GM19452 (cell line): ENCODE measurements around the gene KRT33A.
"Not testable (repeated sequence)": the region's sequence is repeated elsewhere in the genome, so short reads cannot be mapped to it uniquely, and the experiment has no call there.

ENCODE experiments used
- ATAC-seq: cut with Tn5 transposase; IDR thresholded peaks from one replicate; pipeline ENCODE4 v1.9.1; 2021; ENCODE audit not compliant: unreplicated experiment

KRT33A gene

GRCh38 chr17:41350381-41350878 lies at the start of gene KRT33A:
KRT33A (minus strand) TSS chr17:41350828; CDS start chr17:41350767, 61 bp downstream.
- ATAC-seq = not testable (repeated sequence)

DNA sequence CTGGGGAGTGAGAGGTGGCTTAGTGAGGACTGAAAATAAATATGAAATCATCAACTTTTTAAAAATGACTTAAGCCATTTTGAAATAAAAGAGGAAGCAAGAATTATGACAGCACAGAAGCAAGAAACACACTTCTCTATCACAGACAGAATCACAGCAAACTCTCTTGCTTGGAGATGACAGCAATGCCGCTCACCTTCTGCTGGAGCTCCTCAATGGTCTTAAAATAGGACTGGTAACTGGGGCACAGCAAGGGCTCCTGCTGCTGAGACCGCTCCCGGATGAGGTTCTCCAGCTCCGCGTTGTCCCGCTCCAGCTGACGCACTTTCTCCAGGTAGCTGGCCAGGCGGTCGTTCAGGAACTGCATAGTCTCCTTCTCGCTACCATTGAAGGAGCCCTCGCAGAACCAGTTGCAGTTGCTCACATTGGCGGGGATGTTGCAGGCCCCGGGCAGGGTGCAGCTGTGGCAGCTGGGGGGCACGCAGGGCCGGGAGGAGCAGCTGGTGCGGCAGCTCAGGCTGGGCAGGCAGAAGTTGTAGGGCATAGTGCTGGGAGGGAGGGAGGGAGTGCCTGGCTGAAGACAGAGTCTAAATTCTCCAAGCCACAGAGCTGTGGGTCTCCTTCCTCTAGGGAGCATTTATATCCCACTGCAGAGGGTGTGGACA lies 46.5 kb upstream of the KRT33A start, which contains the start of gene KRT31:
TSS of gene KRT31 (minus strand) at position 613 of the 665 bp plus-strand sequence. CDS start at position 544, 69 bp downstream.
- no peak for ATAC-seq

- ATAC-seq = no peak
Observed at GRCh38 chr17:41396340-41396739, 45.7 kb upstream of the KRT33A start.

GRCh38 chr17:41395611-41396010 lies 45.0 kb upstream of the KRT33A start:
- no peak for ATAC-seq

DNA sequence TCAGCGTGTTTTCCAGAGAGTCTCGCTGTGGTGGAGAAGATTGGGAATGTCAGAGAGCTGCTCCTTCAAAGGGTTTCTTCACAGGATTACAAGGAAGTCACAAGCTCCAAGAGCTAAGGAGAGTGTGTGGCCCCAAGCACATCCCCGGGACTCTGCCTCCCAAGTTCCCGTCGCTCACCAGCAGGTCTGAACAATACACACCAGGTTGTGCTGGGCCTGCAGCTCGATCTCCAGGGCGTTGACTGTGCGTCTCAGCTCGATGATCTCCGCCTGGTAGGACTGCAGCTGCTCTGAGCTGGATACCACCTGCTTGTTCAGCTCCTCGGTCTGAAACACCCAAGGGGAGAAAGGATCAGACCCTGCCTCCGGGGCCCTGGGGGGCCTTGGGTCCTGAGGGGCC lies 44.4 kb upstream of the KRT33A start:
- not testable (repeated sequence) for ATAC-seq

- ATAC-seq = no peak
Observed at GRCh38 chr17:41394254-41394996, 43.8 kb upstream of the KRT33A start.

DNA sequence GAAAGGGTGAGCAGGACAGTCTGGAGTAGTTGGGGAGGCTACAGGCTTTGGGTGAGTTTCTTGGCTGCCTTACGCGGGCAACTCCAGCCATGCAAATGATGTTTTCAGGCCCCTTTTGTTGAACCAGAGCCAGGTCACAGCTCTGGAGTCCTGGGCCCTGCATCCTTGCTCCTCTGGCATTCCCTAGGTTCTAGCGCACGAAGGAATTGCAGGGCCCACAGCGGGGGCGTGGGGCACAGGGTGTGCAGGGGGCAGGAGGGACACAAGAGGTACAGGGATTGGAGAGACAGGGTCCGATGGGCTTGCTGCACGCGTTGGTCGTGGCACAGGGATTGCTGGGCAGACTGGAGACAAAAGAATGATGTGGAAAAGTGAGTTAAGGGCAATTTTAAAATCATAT lies 43.2 kb upstream of the KRT33A start:
- ATAC-seq = no peak

DNA sequence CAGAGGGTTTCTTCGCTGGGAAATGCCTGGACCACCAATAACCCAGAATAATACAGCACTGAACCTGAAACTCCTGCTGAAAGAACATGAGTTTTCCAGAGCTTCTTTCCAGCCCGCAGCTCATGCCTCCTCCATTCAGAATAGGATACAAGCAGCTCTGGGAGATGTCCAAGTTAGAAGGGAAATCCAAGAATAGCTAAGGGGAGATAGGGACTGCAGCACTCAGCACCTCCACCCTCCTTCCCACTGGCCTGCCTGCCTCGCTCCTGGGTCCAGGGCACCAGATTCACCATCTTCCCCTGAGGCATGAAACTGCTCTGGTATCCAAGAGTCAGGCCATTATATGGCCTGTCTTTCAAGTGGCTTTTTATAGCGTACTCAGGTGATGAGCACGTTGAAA lies 42.7 kb upstream of the KRT33A start:
- no peak for ATAC-seq

GRCh38 chr17:41392278-41392677 lies 41.6 kb upstream of the KRT33A start:
- no peak for ATAC-seq

- ATAC-seq = no peak
Observed at GRCh38 chr17:41391535-41391934, 40.9 kb upstream of the KRT33A start.

DNA sequence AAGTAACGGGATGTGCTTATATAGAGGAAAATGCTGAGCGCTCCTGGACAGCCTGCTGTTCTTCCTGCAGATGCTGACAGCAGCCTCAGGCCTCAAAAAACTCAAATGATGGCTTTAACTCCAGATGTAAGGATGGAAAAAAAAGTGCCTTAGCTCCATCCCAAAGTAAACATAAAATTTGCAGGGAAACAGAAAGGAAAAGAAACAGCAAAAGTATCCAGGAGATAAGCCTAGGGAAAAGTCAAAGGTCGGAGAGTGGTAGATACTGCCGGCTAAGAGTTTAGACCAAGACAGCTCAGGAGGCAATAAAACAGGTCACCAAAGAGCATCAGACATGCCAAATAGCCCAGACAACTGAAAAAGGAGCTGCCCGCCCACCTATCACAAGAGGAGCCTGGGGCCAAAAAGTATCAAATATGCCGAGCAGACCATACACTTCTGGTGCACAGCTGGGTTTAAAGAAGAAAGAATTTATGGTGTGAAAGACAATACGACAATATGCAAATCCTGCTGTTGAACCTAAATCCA lies 39.8 kb upstream of the KRT33A start:
- no peak for ATAC-seq

- ATAC-seq = no peak
Observed at GRCh38 chr17:41387670-41388069, 37.0 kb upstream of the KRT33A start.

GRCh38 chr17:41386227-41386626 lies 35.6 kb upstream of the KRT33A start:
- no peak for ATAC-seq

DNA sequence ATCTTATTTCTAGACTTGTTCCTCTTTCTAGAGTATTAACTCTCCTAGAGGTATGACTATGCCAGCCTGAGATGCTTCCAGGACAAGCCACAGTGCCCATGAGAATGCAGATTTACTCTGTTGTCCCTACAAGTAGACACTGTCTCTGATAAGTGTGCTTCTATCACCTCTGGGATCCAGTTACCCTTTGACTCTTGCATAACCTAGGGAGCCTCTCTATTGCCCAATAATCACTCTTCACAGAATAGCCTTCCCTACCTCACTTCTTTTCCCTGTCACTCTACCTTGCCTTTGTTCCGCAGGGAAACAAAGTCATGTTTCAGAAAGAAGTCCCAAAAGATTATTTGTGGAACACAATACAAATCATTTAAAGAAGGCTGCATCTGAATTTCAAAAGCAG lies 33.1 kb upstream of the KRT33A start:
- no peak for ATAC-seq

GRCh38 chr17:41382394-41382793 lies 31.8 kb upstream of the KRT33A start:
- no peak for ATAC-seq

DNA sequence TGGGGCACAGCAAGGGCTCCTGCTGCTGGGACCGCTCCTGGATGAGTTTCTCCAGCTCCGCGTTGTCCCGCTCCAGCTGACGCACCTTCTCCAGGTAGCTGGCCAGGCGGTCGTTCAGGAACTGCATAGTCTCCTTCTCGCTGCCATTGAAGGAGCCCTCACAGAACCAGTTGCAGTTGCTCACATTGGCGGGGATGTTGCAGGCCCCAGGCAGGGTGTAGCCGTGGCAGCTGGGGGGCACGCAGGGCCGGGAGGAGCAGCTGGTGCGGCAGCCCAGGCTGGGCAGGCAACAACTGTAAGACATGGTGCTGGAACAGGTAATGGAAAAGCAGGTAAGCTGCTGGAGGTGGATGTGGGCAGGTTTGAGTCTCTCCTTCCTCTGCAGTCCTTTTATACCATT lies 31.3 kb upstream of the KRT33A start, which contains the start of gene KRT34:
TSS of gene KRT34 (minus strand) at position 364 of the 400 bp plus-strand sequence. CDS start at position 304, 60 bp downstream.
- not testable (repeated sequence) for ATAC-seq

DNA sequence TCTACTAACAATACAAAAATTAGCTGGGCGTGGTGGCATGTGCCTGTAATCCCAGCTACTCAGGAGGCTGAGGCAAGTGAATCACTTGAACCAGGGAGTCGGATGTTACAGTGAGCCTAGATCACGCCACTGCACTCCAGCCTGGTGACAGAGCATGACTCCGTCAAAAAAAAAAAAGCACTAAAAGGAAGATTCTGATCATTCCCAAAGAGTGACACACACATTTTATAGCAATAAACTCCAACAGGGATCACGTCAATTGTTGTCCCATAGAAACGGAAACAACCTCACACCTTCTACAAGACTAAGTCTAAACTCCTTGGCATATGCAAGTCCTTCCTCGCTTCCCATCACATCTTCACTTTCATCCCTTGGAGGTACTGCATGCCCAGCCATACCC lies 29.5 kb upstream of the KRT33A start:
- not testable (repeated sequence) for ATAC-seq

GRCh38 chr17:41377546-41377945 lies 26.9 kb upstream of the KRT33A start:
- no peak for ATAC-seq

DNA sequence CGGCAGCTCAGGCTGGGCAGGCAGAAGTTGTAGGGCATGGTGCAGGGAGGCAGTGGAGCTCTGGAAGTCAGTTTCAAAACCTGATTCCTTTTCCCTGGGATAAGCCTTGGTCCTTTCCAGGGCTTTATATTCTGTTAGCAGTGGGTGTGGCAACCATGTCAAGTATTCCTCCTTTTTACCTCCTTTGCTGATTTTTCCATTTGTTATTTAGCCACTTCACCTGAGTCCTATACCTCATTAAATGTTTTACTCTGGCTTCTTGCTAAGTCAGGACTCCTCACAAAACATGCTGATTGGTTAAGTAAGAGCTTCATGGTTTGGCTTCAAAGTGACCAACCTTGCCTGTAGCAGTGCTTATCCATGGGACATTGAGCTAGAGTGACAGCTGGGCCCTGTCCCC lies 19.1 kb upstream of the KRT33A start, which contains the start of gene KRT33B:
TSS of gene KRT33B (minus strand) at position 101 of the 400 bp plus-strand sequence. CDS start at position 38, 63 bp downstream.
- ATAC-seq = no peak

DNA sequence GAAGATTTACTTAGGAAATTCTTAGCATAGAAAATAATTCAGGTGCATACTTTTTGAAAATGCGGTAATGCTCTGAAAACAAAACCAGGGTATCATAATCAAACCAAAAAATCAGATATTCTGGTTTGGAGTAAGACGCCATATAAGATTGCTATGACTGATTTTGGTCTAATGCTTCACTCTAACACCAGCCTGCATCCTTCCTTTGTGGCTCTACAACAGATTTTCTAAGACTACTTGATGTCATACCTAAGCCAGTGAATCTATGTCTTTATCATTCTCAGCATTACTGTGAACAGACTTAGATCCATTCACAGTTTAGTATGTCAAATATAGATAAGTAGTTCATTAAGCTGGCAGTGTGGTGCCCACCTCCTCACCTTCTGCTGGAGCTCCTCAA lies 18.4 kb upstream of the KRT33A start:
- no peak for ATAC-seq

DNA sequence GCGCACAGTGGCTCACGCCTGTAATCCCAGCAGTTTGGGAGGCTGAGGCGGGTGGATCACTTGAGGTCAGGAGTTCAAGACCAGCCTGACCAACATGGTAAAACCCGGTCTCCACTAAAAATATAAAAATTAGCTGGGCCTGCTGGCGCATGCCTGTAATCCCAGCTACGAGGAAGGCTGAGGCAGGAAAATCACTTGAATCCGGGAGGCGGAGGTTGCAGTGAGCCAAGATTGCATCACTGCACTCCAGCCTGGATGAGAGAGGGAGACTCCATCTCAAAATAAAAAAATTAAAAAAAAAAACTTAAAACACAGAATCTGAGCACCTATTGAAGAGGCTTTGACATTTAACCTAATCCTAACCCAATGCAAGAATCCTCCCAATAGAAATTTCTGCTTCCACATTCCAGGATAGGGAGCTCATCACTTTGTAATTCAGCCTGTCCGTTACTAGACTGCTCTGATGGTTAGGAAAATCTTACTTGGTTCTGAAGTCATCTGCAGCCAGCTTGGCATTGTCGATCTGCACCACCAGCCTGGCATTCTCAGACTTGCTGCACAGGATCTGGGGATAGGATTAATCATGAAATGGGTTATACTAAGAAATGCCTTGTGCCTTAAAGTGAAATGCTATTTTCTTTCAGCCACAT lies 16.9 kb upstream of the KRT33A start:
- ATAC-seq = no peak
